ENCODE results near the gene ASB1.

DNA sequence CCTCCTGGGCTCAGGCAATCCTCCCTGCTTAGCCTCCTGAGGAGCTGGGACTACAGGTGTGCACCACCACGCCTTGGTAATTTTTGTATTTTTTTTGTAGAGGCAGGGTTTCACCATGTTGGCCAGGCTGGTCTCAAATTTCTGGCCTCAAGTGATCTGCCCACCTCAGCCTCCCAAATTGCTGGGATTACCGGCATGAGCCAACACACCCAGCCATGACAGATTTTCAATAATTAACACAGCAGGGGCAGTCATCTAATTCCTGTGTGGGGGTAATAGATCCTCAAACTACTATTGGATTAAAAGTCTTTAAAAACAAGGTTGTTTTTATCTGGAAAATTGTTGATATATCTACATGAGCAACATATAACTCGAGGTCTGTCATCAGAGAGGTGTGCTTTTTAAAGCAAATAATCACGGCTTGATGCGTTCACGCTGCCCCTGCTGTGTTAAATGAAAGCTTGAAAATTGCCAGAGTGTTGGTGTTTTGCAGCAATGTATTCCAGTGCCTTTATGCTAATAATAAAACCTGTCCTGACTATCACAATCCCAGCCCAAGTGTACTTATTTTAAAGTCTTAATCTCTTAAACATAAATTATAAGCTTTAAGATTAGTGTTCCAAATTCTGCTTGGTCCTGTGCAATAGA, 35.6 kb upstream of the ASB1 start:
- no peak for TF ChIP-seq EZH2 (IDR thresholded peaks at IDR 0.05)
- TF ChIP-seq POLR2AphosphoS5 (IDR thresholded peaks at IDR 0.05; ENCODE audit: borderline replicate concordance, low read depth, low read length) = no peak
- TF ChIP-seq FOXP2 (optimal IDR thresholded peaks at IDR 0.05; ENCODE audit: control extremely low read depth, extremely low read length, insufficient read depth) = no peak
